Esophagus squamous epithelium (tissue), 4 donors: ENCODE data around the gene GANAB.

Experiments used
- CTCF ChIP-seq, 6 experiments: fragments of 450-650 bp in 4 of 6; fragments of 200-600 bp in 2 of 6; sonication (generic) in 2 of 6; IDR thresholded peaks; one replicate each; pipeline ENCODE4 v1.5.1; 2016 to 2019; ENCODE audit warnings: antibody characterized with exemption in 6 of 6, mild to moderate bottlenecking in 4 of 6, moderate library complexity in 4 of 6
- POLR2A ChIP-seq, 4 donors: fragments of 450-650 bp; IDR thresholded peaks; one replicate each; pipeline ENCODE4 v1.6.1; 2017; ENCODE audit warnings: antibody characterized with exemption in 4 of 4, mild to moderate bottlenecking in 4 of 4, moderate library complexity in 3 of 4

- peak in 1 of 6 experiments; percentile 9 for TF ChIP-seq CTCF (IDR thresholded peaks at IDR 0.05)
- peak in 2 of 4 donors; percentile 46 to 67 for TF ChIP-seq POLR2A (IDR thresholded peaks at IDR 0.05)
Observed at GRCh38 chr11:62671608-62672389, 25.4 kb upstream of the GANAB start, which contains the start of the genes LBHD1 and UQCC3.
